A673 (cell line): ENCODE data around the gene GRIA1.

Source experiments
- CTCF ChIP-seq: fragments of 300-800, 200-600 bp; sonication (generic); conservative IDR thresholded peaks from 2 replicates; pipeline ENCODE4 v1.5.1; 2017; ENCODE audit warnings: low read depth, mild to moderate bottlenecking, antibody characterized with exemption, low read length, moderate library complexity, mixed read lengths
- EZH2 ChIP-seq: fragments of 200-600 bp; sonication (generic); IDR thresholded peaks from 2 replicates; pipeline ENCODE4 v1.6.1; 2017; ENCODE audit warnings: borderline replicate concordance, low read depth, mild to moderate bottlenecking, mixed read lengths, antibody characterized with exemption, low read length; ENCODE audit not compliant: poor library complexity, severe bottlenecking

GRCh38 chr5:153544706-153545105 is 54.2 kb downstream of the GRIA1 start:
- TF ChIP-seq CTCF (no peak), EZH2 (no peak)
